HepG2 (cell line): ENCODE measurements around the gene ACRBP. TPM values are rescaled to one million over a fixed set of nuclear protein-coding genes. Genes with fewer than 3 reads are reported as not detected.

ENCODE experiments used
- ATRX ChIP-seq: sonication (generic); formaldehyde crosslinking; IDR thresholded peaks from 2 replicates; pipeline ENCODE4 v1.4.0; 2020; ENCODE audit warnings: missing genetic modification reagents, borderline replicate concordance
- CHD4 ChIP-seq: fragments of 200-600 bp; sonication (generic); IDR thresholded peaks from 2 replicates; pipeline ENCODE4 v1.7.0; 2017; ENCODE audit warnings: mild to moderate bottlenecking, low read length, borderline replicate concordance
- EED ChIP-seq: sonication (generic); formaldehyde crosslinking; IDR thresholded peaks from 2 replicates; pipeline ENCODE4 v1.5.0; 2020; ENCODE audit warnings: mild to moderate bottlenecking, missing genetic modification reagents
- HNRNPLL ChIP-seq: fragments of 200-400 bp; formaldehyde crosslinking; IDR thresholded peaks from 2 replicates; pipeline ENCODE4 v1.6.1; 2017; ENCODE audit warnings: mild to moderate bottlenecking, low read depth, low read length; ENCODE audit not compliant: poor library complexity, severe bottlenecking
- HOXA9 ChIP-seq: sonication (generic); formaldehyde crosslinking; IDR thresholded peaks from 2 replicates; pipeline ENCODE4 v1.8.1; 2022; ENCODE audit warnings: missing genetic modification reagents, mild to moderate bottlenecking, moderate library complexity, borderline replicate concordance
- KAT8 ChIP-seq: IDR thresholded peaks from 2 replicates; pipeline ENCODE4 v1.6.1; 2016; ENCODE audit warnings: missing genetic modification reagents, missing compliant biosample characterization
- KLF11 ChIP-seq: IDR thresholded peaks from 2 replicates; pipeline ENCODE4 v1.6.1; 2016; ENCODE audit warnings: missing compliant biosample characterization
- MEIS2 ChIP-seq: sonication (generic); formaldehyde crosslinking; IDR thresholded peaks from 2 replicates; pipeline ENCODE4 v1.9.0; 2021; ENCODE audit warnings: mild to moderate bottlenecking, missing genetic modification reagents
- MIER2 ChIP-seq: IDR thresholded peaks from 2 replicates; pipeline ENCODE4 v1.6.1; 2016; ENCODE audit warnings: missing biosample characterization, missing genetic modification reagents
- NFIC ChIP-seq: IDR thresholded peaks from 2 replicates; pipeline ENCODE4 v1.6.1; 2012; ENCODE audit warnings: mild to moderate bottlenecking, low read length, inconsistent platforms
- NR2F1 ChIP-seq, 2 experiments: fragments of 450-650 bp in 1 of 2; formaldehyde crosslinking in 1 of 2; IDR thresholded peaks; 2 replicates each; pipeline versions ENCODE4 v1.5.0 to v1.6.1; 2016 to 2020; ENCODE audit warnings: mild to moderate bottlenecking in 1 of 2, missing compliant biosample characterization in 1 of 2, missing genetic modification reagents in 1 of 2, moderate library complexity in 1 of 2
- PCBP2 ChIP-seq: fragments of 200-400 bp; formaldehyde crosslinking; optimal IDR thresholded peaks from 2 replicates; pipeline ENCODE3; 2018; ENCODE audit warnings: low read length, low read depth; ENCODE audit not compliant: poor library complexity, severe bottlenecking
- RAD51 ChIP-seq: fragments of 450-650 bp; IDR thresholded peaks from 2 replicates; pipeline ENCODE4 v1.6.1; 2016; ENCODE audit warnings: borderline replicate concordance
- SKI ChIP-seq: fragments of 450-650 bp; IDR thresholded peaks from one replicate; pipeline ENCODE4 v1.6.1; 2018; ENCODE audit warnings: mild to moderate bottlenecking; ENCODE audit not compliant: partially characterized antibody
- SP2 ChIP-seq: sonication (generic); formaldehyde crosslinking; IDR thresholded peaks from 2 replicates; pipeline ENCODE4 v1.5.1; 2020; ENCODE audit warnings: mild to moderate bottlenecking, missing genetic modification reagents
- SP4 ChIP-seq: sonication (generic); formaldehyde crosslinking; IDR thresholded peaks from 2 replicates; pipeline ENCODE4 v1.8.1; 2023; ENCODE audit warnings: mild to moderate bottlenecking, missing genetic modification reagents
- SSRP1 ChIP-seq: IDR thresholded peaks from 2 replicates; pipeline ENCODE4 v1.6.1; 2016; ENCODE audit warnings: control low read depth
- WIZ ChIP-seq: sonication (generic); formaldehyde crosslinking; IDR thresholded peaks from 2 replicates; pipeline ENCODE4 v1.5.1; 2020; ENCODE audit warnings: mild to moderate bottlenecking, missing genetic modification reagents
- ZKSCAN1 ChIP-seq: fragments of 150-350 bp; IDR thresholded peaks from 2 replicates; pipeline ENCODE4 v1.6.1; 2014; ENCODE audit warnings: low read length
- ZNF230 ChIP-seq: sonication (generic); formaldehyde crosslinking; IDR thresholded peaks from 2 replicates; pipeline ENCODE4 v1.4.0; 2020; ENCODE audit warnings: mild to moderate bottlenecking, missing genetic modification reagents
- ZNF260 ChIP-seq: sonication (generic); formaldehyde crosslinking; IDR thresholded peaks from 2 replicates; pipeline ENCODE4 v1.4.0; 2020; ENCODE audit warnings: missing genetic modification reagents, low read depth, mild to moderate bottlenecking, borderline replicate concordance
- ZNF337 ChIP-seq: sonication (generic); formaldehyde crosslinking; IDR thresholded peaks from 2 replicates; pipeline ENCODE4 v1.5.1; 2020; ENCODE audit warnings: missing genetic modification reagents, low read depth, mild to moderate bottlenecking, borderline replicate concordance
- polyA plus RNA-seq, 8 experiments: library from polyadenylated mRNA; depleted of rRNA in 3 of 8; stranded (reverse) in 7 of 8; unstranded in 1 of 8; fragments of >200 nt; fragmentation: Illumina TruSeq in 4 of 8; extraction: Trizol in 4 of 8; gene quantifications; 2 replicates each; pipeline versions ENCODE4 v1.2.1 to v1.2.3, GENCODE V29; 2011 to 2016; ENCODE audit warnings: low read depth in 4 of 8, missing spikeins in 1 of 8, mixed read lengths in 1 of 8; ENCODE audit not compliant: insufficient read depth in 1 of 8
- total RNA-seq, 5 experiments: library from RNA; depleted of rRNA; stranded (reverse); fragments of >200 nt; fragmentation: Illumina TruSeq; extraction: Trizol; gene quantifications; 2 replicates each; pipeline ENCODE4 v1.2.3, GENCODE V29; 2016; ENCODE audit warnings: low read depth in 1 of 5
- TF ChIP-seq, protein P1 (sequence below): sonication (generic); formaldehyde crosslinking; IDR thresholded peaks from 2 replicates; pipeline ENCODE4 v1.4.0; 2020; ENCODE audit warnings: low read depth, missing genetic modification reagents
- TF ChIP-seq, protein P2 (sequence below): sonication (generic); formaldehyde crosslinking; IDR thresholded peaks from 2 replicates; pipeline ENCODE4 v1.4.0; 2020; ENCODE audit warnings: missing genetic modification reagents, borderline replicate concordance

The ACRBP gene
- total and polyA plus RNA-seq, 2 of the 13 experiments (the other 11 are each of a cell fraction or from before 2014, with no cell fraction given): 0.46 TPM; not detected in 1

DNA sequence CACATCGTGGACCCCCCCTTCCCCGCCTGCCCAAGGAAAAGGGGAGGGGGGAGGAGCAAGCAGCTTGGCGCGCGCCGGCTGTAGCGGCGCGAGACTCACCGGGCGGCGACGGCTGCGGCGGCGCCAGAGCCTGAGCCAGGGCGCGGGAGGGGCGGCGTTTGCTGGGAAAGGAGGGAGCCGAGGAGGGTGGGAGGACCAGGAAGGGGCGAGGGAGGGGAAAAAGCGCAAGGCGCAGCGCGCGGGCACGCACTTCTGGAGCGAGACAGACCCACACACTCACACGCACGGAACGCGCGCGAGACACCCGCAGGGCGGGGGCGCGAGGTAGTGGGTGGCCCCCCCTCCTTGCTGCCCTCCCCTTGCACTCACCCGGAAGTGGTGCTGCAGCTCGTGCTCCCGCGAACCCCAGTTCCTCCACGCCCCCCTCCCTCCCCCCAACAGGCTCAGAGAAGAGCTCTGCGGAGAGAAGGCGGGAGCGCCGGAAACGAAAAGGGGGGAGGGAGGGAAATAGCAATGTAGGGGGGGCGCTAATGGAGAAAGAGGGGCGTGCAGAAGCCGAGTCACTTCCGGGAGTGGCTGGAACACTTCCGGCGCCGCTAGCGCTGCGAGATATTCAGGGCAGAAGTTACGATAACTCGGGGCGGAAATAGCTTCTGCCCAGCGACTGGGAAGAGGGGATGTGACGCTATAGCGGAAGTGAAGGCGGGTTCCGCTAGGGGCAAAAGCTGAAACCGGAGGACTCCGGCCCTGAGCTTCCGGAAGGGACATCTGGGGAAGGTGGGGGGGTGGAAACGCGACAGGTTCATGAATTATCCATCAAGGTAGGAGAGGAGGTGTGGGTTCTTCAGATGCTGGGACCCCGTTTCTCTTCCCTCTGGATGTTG, 42.0 kb upstream of the ACRBP start, which contains the start of gene ZNF384 (continued):
- no peak for TF ChIP-seq ZNF230
- no peak for TF ChIP-seq PCBP2
- TF ChIP-seq EED: peak; percentile 92; the same call in 1 of the 2 replicates
- TF ChIP-seq SKI: peak; percentile 29
- peak; percentile 95 for TF ChIP-seq HNRNPLL
- no peak for TF ChIP-seq CHD4
- no peak for TF ChIP-seq NR2F1 (CRISPR knock-in tag; IDR thresholded peaks at IDR 0.05)
- no peak for TF ChIP-seq WIZ
- TF ChIP-seq ZNF260 (CRISPR knock-in tag): no peak
- TF ChIP-seq MIER2: no peak
- TF ChIP-seq SSRP1 (CRISPR knock-in tag): peak; percentile 89; the same call in 1 of the 2 replicates
- TF ChIP-seq NFIC: 0 out of 2 replicates have a peak, but pooled peaks have one; percentile 45
- TF ChIP-seq, protein P1, sequence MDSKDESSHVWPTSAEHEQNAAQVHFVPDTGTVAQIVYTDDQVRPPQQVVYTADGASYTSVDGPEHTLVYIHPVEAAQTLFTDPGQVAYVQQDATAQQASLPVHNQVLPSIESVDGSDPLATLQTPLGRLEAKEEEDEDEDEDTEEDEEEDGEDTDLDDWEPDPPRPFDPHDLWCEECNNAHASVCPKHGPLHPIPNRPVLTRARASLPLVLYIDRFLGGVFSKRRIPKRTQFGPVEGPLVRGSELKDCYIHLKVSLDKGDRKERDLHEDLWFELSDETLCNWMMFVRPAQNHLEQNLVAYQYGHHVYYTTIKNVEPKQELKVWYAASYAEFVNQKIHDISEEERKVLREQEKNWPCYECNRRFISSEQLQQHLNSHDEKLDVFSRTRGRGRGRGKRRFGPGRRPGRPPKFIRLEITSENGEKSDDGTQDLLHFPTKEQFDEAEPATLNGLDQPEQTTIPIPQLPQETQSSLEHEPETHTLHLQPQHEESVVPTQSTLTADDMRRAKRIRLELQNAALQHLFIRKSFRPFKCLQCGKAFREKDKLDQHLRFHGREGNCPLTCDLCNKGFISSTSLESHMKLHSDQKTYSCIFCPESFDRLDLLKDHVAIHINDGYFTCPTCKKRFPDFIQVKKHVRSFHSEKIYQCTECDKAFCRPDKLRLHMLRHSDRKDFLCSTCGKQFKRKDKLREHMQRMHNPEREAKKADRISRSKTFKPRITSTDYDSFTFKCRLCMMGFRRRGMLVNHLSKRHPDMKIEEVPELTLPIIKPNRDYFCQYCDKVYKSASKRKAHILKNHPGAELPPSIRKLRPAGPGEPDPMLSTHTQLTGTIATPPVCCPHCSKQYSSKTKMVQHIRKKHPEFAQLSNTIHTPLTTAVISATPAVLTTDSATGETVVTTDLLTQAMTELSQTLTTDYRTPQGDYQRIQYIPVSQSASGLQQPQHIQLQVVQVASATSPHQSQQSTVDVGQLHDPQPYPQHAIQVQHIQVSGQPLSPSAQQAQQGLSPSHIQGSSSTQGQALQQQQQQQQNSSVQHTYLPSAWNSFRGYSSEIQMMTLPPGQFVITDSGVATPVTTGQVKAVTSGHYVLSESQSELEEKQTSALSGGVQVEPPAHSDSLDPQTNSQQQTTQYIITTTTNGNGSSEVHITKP (CRISPR knock-in tag): no peak; the same call in 1 of the 2 replicates
- no peak; the same call in 1 of the 2 replicates for TF ChIP-seq MEIS2 (CRISPR knock-in tag)
- TF ChIP-seq KLF11 (CRISPR knock-in tag): no peak
- peak; percentile 81 for TF ChIP-seq SP4
- TF ChIP-seq ZKSCAN1: no peak
- peak; percentile 98 for TF ChIP-seq KAT8 (CRISPR knock-in tag)
- no peak for TF ChIP-seq HOXA9 (CRISPR knock-in tag)
- peak; percentile 84 for TF ChIP-seq SP2 (CRISPR knock-in tag)
- no peak for TF ChIP-seq RAD51
- TF ChIP-seq, protein P2, sequence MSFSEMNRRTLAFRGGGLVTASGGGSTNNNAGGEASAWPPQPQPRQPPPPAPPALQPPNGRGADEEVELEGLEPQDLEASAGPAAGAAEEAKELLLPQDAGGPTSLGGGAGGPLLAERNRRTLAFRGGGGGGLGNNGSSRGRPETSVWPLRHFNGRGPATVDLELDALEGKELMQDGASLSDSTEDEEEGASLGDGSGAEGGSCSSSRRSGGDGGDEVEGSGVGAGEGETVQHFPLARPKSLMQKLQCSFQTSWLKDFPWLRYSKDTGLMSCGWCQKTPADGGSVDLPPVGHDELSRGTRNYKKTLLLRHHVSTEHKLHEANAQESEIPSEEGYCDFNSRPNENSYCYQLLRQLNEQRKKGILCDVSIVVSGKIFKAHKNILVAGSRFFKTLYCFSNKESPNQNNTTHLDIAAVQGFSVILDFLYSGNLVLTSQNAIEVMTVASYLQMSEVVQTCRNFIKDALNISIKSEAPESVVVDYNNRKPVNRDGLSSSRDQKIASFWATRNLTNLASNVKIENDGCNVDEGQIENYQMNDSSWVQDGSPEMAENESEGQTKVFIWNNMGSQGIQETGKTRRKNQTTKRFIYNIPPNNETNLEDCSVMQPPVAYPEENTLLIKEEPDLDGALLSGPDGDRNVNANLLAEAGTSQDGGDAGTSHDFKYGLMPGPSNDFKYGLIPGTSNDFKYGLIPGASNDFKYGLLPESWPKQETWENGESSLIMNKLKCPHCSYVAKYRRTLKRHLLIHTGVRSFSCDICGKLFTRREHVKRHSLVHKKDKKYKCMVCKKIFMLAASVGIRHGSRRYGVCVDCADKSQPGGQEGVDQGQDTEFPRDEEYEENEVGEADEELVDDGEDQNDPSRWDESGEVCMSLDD (CRISPR knock-in tag): peak; percentile 89; the same call in 1 of the 2 replicates
- TF ChIP-seq ZNF337: no peak
- no peak for TF ChIP-seq ATRX (CRISPR knock-in tag)
